Amniotic stem cell (primary cell): ENCODE data around the gene ATXN7.
A peak's percentile ranks its signal among the peaks of the same experiment; 100 is the strongest.

Source experiments
- DNase-seq: peaks from one replicate; lab custom pipeline; 2025; lab: John Stamatoyannopoulos, UW

The ATXN7 gene

GRCh38 chr3:63934041-63934866 lies 70.6 kb downstream of the ATXN7 start:
- no peak for DNase-seq

DNA sequence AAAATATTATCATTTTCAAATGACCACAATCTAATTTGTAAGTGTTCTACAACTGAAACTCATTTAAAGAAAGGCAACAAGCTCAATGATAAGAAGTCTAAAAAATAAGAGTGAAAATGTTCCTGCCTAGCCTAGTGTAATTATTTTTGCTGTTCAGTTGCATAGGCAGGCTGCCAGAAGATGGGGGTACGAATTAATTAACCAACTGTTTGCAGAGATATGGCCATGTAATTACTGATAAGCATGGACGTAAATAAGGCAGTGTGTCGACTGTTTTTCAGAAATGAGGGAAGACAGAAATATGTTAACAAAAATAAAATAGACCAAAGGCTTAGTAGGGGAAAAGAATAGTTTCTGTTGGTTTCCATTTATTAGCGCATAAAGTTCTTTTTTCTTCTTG lies 73.3 kb downstream of the ATXN7 start:
- DNase-seq, result no peak

GRCh38 chr3:63937661-63938651 lies 74.3 kb downstream of the ATXN7 start:
- DNase-seq, result no peak

GRCh38 chr3:63940389-63940757 lies 76.7 kb downstream of the ATXN7 start:
- DNase-seq, result no peak

- DNase-seq, result no peak
Observed at GRCh38 chr3:63942528-63942927, 78.9 kb downstream of the ATXN7 start.

- DNase-seq, result no peak
Observed at GRCh38 chr3:63943678-63944077, 80.0 kb downstream of the ATXN7 start.

- DNase-seq, result no peak
Observed at GRCh38 chr3:63945558-63946096, 82.0 kb downstream of the ATXN7 start.

DNA sequence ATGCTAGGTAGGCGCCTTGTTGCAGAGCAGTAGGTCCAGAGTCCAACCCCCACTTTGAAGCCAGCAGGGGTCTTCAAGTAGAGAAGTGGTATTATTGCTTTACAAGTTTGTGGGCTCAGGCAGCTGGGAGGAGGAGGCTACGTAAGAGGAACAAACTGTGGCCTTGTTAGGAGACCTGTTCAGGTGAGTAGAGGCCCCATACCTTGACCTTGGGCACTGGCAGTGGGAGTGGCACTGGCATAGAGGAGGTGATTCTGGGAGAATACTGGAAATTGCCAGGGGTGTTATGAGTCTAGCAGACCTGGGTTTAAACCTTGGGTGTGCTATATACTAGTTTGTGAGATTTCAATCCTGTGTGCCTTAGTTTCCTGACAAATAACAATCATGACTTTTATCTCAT lies 83.1 kb downstream of the ATXN7 start:
- DNase-seq, result no peak

DNA sequence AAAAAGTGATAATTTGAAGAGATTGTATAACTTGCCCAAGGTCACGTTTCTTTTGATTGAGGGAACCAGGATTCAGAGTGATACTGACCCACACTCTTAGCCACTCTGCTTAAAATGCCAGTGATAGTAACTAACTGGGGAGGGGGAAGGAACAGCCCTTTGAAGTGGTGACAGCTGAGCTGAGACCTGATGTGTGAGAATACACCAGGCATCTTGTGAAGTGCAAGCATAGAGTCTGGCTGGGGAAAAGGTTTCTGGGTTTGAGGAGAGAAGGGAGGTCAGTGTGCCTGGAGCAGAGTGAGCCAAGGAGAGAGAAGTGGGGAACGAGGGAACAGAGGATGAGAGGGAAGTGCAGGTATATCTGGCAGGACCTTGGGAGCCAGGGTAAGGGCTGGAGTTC lies 83.9 kb downstream of the ATXN7 start:
- DNase-seq, result no peak

GRCh38 chr3:63949005-63949404 lies 85.3 kb downstream of the ATXN7 start:
- DNase-seq, result peak; percentile 67

DNA sequence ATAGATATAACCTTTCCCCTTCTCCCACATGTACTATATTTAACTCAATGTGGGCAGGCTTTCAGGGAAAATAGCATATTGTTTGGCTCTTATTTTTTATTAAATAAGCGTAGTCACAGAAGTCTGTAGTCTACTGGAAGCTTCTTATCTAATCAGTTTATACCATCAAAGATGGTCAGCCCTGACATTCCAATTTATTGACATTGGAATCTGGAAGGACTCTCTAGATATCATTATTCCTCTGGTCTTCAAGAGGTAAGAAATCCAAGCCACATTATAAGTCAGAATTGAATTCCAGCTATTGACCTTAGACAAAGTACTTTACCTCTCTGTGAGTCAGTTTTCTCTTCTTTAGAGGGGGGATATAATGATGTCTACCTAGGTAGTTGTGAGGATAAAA lies 87.0 kb downstream of the ATXN7 start:
- no peak for DNase-seq

DNA sequence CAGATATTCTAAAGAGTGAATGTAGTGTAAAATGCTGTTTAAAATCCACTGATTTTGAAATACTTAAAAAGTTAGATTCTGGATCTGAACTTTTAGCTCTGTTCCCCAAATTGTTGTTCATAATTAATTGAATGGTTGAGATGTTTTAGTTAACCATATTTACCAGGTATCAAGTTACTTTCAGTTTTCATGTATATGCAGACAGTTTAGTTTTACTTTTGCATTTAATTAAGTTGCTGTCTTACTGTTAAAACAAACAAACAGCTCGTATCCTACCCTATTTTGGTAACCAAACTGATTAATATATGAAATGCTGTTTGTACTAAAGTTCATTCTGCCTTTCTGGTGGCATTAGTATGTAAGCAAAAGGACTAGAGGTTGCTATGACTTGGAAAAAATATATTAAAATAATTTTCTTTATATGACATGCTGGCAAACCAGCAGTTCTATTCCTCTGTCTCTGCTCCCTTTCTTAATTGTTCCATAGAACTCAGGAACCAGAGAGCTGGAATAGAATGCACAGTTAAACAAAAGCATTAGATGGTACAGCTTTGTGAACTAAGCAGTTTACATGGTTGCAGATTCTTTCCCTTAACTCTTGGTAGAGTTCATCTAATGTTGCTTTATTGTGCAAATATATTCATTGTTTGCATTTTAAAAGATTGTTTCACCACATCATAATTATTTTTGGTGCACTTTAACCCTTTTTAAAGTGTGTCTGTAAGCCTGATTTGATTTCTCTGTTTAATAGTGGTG lies 88.0 kb downstream of the ATXN7 start:
- DNase-seq, result no peak

DNA sequence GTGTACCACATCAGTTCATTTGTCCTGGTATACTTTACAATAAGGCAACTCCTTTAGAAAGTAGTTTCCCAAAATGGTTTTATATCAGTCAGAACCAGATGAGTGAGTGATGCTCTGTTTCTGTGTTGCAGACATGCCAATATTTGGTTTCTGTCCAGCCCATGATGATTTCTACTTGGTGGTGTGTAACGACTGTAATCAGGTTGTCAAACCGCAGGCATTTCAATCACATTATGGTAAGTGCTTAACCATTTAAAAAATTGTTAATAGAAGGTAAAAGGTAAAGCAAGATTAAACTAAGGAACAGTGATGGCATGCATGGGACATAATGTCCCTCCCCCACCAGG lies 88.6 kb downstream of the ATXN7 start:
- no peak for DNase-seq

- DNase-seq, result no peak
Observed at GRCh38 chr3:63954182-63954581, 90.5 kb downstream of the ATXN7 start.

GRCh38 chr3:63955036-63955650 lies 91.5 kb downstream of the ATXN7 start:
- DNase-seq, result no peak

- no peak for DNase-seq
Observed at GRCh38 chr3:63955830-63956545, 92.3 kb downstream of the ATXN7 start.

DNA sequence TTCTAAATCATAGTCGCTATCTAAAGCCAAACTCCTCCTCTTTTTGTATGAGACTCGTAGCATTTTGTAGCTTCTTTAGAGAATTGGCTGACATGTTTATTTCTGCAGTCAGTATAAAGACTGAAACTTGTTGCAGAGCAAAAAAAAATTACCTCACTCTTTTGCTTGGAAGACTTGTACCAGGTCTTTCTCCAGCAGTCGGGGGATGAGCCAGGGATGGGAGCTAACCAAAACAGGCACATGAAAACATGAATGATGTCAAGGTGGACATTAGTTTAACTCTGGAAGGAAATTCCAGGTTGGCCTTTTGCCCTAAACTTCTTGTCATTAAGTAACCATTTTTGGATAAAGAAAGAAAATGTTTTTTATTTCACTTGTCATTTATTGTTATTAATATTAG lies 95.5 kb downstream of the ATXN7 start:
- no peak for DNase-seq

GRCh38 chr3:63960048-63960711 lies 96.5 kb downstream of the ATXN7 start:
- peak; percentile 34 for DNase-seq

GRCh38 chr3:63961891-63962290 lies 98.2 kb downstream of the ATXN7 start:
- DNase-seq, result no peak

- DNase-seq, result no peak
Observed at GRCh38 chr3:63963496-63963895, 99.8 kb downstream of the ATXN7 start.
